Measurements from ENCODE around the gene SPPL2B.
"Not testable (repeated sequence)": the region's sequence is repeated elsewhere in the genome, so short reads cannot be mapped to it uniquely, and the experiment has no call there.

The SPPL2B gene
- 69.0 reads per million, percentile 75 among the genes with 10 or more reads in this experiment for total RNA-seq

GRCh38 chr19:2328401-2329148 lies at the start of gene SPPL2B, which contains the start of gene LSM7:
TSS of gene SPPL2B (plus strand) at chr19:2328684. CDS start at chr19:2328710, 26 bp downstream.
TSS of gene LSM7 (minus strand) at chr19:2328586. CDS start at chr19:2328566, 20 bp downstream.
- DNase-seq, result peak; percentile 89

GRCh38 chr19:2280633-2281264 lies 47.7 kb upstream of the SPPL2B start:
- DNase-seq, result no peak

GRCh38 chr19:2281265-2282061 lies 47.0 kb upstream of the SPPL2B start:
- DNase-seq, result not testable (repeated sequence)

GRCh38 chr19:2282062-2282861 lies 46.2 kb upstream of the SPPL2B start, which contains the start of gene PEAK3:
TSS of gene PEAK3 (minus strand) at chr19:2282175. CDS start at chr19:2280931, 1,244 bp downstream.
- no peak for DNase-seq

GRCh38 chr19:2282862-2283237 lies 45.6 kb upstream of the SPPL2B start:
- DNase-seq, result no peak

- no peak for DNase-seq
Measured at GRCh38 chr19:2283835-2284507, 44.5 kb upstream of the SPPL2B start.

- DNase-seq, result no peak
Measured at GRCh38 chr19:2286402-2287140, 41.9 kb upstream of the SPPL2B start.

- DNase-seq, result no peak
Measured at GRCh38 chr19:2287585-2288337, 40.7 kb upstream of the SPPL2B start.

GRCh38 chr19:2288338-2288817 lies 40.1 kb upstream of the SPPL2B start:
- no peak for DNase-seq

- no peak for DNase-seq
Measured at GRCh38 chr19:2288818-2289713, 39.4 kb upstream of the SPPL2B start.

- DNase-seq, result peak; percentile 37
Measured at GRCh38 chr19:2289714-2290435, 38.6 kb upstream of the SPPL2B start.

- DNase-seq, result no peak
Measured at GRCh38 chr19:2290441-2291184, 37.9 kb upstream of the SPPL2B start.

- DNase-seq, result no peak
Measured at GRCh38 chr19:2291185-2291751, 37.2 kb upstream of the SPPL2B start.

- no peak for DNase-seq
Measured at GRCh38 chr19:2294687-2295335, 33.7 kb upstream of the SPPL2B start.

- no peak for DNase-seq
Measured at GRCh38 chr19:2296141-2296540, 32.3 kb upstream of the SPPL2B start.

- no peak for DNase-seq
Measured at GRCh38 chr19:2300533-2300932, 28.0 kb upstream of the SPPL2B start.

Data from effector CD4-positive, alpha-beta T cell (primary cell).